GM19468 (cell line): ENCODE results near the gene XYLB.

Experiments
- ATAC-seq: cut with Tn5 transposase; IDR thresholded peaks from one replicate; pipeline ENCODE4 v1.9.1; 2021; ENCODE audit warnings: mild to moderate bottlenecking, moderate library complexity, moderate number of reproducible peaks; ENCODE audit not compliant: unreplicated experiment; ENCODE audit errors: extremely low read depth

The XYLB gene

GRCh38 chr3:38359038-38359437 is 12.5 kb downstream of the XYLB start:
- ATAC-seq: no peak

- no peak for ATAC-seq
Observed at GRCh38 chr3:38360345-38360744, 13.8 kb downstream of the XYLB start.

GRCh38 chr3:38361496-38361895 is 14.9 kb downstream of the XYLB start:
- no peak for ATAC-seq

DNA sequence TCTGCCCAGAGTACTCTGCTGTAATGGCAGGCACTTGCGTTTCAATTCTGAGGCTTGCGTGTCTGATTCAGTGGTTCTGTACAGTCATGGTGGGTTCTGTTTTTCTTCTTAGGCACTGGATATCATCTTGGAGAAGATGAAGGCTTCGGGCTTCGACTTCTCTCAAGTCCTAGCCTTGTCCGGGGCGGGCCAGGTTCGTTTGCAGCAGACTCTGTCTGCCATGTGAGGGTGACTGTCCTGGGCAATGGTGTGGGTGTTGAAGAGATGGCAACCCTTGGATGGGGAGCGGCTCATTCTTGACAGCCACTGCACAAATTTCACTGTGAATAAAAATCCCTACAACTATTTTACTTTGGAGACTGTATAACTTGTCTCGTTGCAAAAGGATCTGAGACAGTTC is 16.2 kb downstream of the XYLB start:
- ATAC-seq: no peak

GRCh38 chr3:38364721-38365400 is 18.3 kb downstream of the XYLB start:
- no peak for ATAC-seq

DNA sequence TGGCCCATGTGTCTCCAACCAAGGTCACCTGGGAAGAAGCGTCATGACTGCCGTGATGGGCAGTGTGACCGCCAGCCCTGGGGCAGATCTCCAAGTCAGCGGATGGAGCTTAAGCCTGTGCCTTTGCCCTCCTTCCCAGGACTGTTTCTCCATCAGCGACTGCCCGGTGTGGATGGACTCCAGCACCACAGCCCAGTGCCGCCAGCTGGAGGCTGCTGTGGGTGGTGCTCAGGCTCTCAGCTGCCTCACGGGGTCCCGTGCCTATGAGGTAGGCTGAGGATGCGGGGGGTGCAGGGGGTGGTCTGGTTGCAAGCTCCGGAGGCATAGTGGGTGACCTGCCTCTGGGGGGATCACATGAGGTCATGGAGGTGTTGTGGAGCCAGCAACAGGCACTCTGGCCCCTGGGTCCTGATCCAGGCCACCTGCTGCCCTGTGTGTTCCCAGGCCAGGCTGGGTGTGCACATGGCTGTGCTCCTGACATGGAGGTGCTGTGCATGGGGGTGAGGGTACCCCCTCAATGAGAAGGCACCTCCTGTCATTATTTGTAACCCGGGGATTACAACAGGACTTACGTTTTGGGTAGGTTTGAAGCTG is 19.0 kb downstream of the XYLB start:
- no peak for ATAC-seq

GRCh38 chr3:38366082-38366481 is 19.5 kb downstream of the XYLB start:
- ATAC-seq: no peak

DNA sequence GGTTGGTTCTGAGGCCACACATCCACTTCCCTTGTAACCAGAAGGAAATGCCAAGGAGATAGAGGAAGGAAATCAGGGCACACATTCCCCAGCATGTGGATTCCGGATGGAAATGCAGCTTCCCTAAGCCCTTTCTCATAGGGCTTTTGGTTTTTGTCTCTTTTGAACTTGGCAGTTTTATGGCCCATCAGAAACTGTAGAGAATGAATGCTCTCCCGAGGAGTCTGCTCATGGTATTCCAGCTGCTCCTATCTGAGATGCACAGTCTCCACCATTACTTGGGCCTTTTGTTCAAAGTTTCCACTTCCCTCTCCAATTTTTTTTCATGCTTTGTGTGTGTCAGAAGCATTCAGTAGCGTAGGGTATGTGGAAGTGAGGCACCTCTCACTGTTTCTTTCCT is 21.2 kb downstream of the XYLB start:
- ATAC-seq: no peak

GRCh38 chr3:38368238-38368637 is 21.7 kb downstream of the XYLB start:
- ATAC-seq: no peak

DNA sequence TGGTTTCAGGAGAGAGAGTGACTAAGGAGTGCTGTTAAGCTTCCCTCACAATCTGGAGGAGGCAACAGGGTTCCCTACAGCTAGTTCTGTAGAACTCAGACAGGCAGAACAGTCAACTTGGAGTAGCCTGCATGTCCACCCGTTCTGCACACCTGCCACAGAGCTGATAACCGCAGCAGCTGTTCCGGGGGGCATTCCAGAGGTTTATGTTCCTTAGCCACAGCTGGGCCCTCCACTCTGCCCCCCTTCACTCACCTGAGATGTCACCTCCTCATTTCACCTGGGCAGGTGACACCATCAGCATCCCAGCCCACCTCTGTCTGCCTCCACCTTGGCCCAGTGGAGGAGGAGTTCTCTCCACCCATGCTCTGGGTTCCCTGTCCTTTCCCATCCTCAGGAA is 22.6 kb downstream of the XYLB start:
- no peak for ATAC-seq

- ATAC-seq: no peak
Observed at GRCh38 chr3:38370149-38370548, 23.6 kb downstream of the XYLB start.

- ATAC-seq: no peak
Observed at GRCh38 chr3:38370861-38371260, 24.3 kb downstream of the XYLB start.

DNA sequence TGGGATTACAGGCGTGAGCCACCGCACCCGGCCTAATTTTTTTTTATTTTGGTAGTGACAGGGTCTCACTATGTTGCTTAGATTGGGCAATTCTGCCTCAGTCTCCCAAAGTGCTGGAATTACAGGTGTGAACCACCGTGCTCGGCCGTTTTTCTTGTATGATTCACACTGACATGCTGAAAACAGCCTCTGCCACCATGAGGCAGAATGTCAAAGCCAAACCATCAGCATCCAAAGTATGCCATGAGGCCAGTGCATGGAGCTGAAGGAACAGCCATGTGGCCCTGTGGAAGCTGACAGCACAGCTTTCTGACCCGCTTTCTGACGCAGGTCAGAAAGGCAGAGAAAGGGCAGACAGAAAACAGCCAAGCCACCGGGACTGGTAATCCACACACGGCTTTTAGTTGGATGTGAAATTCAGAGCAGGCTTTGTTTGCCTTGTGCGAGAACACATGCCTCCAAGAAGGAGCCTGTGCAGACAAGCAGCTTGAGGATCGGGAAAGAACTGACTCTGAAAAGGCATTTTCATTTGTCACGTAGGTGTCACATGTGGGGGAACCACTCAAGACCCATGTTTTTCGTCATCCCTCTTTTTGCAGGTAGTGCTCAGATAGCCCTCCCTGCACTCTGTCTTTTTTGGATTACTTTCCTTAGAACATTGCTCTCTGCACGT is 25.1 kb downstream of the XYLB start:
- no peak for ATAC-seq

GRCh38 chr3:38372214-38372601 is 25.6 kb downstream of the XYLB start:
- ATAC-seq: no peak

DNA sequence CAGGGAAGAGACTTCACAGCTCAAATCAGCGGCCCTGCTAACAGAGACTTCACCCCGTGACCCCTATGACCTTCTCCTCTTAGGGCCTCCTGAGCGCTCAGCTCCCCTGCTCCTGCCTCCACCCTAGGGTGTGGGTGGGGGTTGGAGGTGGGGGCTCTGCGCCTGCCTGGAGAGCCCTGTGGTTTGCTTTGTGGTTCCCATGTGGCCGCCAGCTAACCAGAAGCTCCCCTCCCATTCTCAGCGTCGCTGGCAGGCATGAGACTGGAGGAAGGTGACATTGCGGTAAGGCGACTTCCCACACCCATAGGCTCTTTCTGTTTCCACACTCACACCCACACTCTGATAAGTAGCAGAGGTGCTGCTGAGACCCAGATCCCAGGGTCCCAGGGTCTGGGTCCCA is 27.6 kb downstream of the XYLB start:
- ATAC-seq: no peak

GRCh38 chr3:38375072-38375471 is 28.5 kb downstream of the XYLB start:
- no peak for ATAC-seq

GRCh38 chr3:38375488-38376097 is 29.0 kb downstream of the XYLB start:
- no peak for ATAC-seq

DNA sequence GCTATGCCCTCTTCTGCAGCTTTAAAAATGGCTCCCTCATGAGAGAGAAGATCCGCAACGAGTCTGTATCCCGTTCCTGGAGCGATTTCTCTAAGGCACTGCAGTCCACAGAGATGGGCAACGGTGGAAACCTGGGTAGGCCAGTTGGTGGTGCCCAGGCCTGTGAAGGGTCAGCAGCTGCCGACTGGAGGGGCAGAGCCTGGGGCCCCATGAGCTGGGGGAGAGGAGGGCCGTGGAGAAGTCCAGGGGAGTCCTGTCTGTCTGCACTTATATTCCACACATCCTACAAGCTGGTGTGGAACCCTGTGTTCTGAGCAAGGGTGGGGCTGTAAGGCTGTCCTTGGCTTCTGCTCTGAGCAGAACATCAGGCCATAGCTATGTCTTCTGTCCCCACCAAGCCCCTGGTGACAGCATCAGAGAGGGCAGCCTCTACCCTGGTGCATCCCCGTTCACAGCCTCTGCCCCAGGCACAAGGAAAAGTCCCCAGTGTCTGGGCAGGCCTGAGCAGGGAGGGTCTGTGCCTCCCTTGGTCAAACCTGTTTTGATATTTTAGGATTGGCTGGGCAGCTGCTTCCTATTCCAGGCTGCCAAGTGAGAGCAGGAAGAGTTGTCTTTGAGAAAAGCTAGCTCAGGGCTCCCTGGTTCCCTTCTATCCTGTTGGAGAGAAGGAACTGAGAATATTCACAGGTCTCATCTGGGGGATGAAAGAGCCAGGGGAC is 29.7 kb downstream of the XYLB start:
- ATAC-seq: no peak

GRCh38 chr3:38379201-38379770 is 32.7 kb downstream of the XYLB start:
- ATAC-seq: no peak

GRCh38 chr3:38382506-38383080 is 36.0 kb downstream of the XYLB start:
- no peak for ATAC-seq
